EH (cell line): ENCODE data around the gene SEMA3A.
A peak's percentile ranks its signal among the peaks of the same experiment; 100 is the strongest.

Source experiments
- DNase-seq: peaks from one replicate; pipeline ENCODE4 v3.0.0-alpha.2; 2015; ENCODE audit warnings: low read depth

SEMA3A gene

DNA sequence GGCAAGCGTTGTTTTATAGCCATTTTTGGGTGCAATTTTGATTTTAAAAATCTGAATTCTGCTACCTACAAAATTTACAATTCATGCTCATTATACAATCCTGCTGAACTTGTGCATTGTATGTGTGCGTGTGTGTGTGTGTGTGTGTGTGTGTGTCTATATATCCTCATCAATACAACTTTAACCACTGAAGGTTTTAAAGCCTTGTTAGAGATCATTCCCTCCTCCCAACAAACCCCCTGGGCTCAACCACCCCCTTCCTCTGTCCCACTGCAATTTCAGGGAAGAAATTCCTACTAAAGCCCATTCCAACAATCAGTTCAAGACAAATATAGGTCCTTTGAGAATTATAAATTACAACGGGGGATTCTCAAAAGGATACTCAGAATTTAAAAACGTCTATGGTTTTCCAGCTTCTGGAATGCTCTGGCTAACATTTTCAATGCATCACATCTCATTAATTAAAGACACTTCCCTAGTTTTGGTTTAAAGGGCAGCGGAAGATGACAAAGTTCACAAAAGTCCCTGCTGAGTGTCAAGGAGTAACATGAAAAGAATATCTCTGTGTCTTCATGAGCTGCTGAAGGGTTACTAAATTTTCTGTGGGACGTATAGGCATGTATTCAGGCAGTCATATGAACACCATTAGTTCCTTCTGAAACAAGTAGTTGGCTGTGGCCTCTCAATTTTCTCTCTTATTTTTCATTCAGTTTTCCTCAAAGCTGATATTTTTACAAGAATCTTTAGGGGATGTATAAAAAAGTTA is 889 bp upstream of the SEMA3A start:
- DNase-seq = peak; percentile 24

DNA sequence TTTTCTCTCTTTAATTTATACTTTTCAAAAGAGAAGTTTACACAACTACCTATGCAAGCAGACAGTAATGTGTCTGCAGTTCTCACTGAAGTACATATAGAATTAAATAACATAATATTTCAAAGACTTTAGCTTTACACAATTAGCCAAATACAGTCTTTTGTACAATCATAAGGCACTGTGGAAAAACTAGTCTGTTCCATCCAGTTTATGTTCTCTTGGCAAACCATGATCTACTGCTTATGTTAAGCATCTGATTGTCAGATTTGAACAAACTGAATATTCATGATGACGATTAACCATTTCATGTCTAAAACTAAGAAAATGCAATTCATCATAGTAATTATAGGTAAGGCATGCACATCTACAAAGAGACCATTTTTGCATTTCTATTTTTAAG is 842 bp downstream of the SEMA3A start:
- DNase-seq = peak; percentile 15

DNA sequence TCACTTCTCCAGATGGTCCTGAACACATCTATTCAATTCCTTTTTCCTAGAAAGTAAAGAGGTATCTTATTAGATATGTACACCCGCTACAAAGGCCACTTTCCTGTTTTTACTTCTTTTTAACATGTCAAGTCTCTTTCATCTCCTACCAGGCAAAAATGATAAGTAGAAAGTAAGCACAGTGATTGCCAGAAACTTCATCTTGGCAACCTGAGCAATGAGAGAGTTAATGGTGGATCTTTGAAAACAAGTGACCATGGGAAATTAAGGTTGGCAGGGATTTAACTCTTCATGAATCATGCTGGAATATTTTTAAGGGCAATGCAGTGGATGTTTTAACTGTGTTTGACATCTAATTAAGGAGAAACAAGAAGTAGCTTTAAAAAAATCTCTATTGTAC is 2.7 kb downstream of the SEMA3A start:
- DNase-seq = peak; percentile 49

DNA sequence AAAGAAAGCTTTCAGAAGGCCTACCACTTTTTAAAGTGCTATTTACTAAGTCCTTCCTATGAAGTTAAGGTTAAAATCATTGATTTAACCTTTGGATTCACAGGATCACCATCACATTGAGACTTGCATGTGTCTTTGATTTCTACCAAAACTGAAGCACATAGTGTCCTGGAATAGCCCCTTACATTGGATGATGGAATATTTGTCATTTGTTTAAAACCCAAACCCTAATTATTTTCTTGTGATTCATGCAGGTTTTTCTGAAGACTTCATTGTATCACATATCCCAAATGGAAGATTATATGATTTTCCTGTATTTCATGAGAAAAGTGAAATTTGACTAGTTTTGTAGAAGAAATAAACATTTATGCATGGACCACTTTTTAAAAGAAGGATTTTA is 3.3 kb downstream of the SEMA3A start:
- DNase-seq = peak; percentile 17

DNA sequence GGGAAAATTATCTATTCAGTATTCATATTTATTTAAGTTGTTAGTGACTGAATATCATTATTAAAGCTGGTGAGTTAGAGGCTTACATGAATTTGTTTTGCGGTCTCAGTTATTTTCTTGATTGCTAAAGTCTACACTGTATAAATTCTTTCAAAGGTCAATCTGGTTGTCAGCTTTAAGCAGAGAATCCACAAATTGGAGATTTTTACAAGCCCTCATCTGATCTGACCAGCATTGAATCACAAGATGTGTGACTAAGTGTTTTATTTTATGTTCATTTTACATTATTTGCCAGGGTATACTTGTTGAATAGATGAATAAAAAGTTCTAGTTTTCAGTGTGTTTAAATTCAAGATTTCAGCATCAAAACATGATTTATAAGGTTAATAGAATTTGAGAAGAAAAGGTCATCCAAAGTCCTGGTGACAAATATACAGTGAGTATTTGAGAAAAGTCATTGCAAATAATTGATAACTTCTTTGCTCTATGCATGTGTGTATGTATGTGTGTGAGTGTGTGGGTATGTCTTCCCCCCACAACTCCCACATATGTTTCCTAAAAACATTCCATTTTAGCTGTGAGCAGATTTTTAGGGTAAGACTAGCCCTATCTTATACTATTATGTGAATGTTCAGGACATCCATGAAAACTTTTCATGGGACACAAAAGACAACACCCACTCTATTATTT is 4.4 kb downstream of the SEMA3A start:
- DNase-seq = peak; percentile 66

DNA sequence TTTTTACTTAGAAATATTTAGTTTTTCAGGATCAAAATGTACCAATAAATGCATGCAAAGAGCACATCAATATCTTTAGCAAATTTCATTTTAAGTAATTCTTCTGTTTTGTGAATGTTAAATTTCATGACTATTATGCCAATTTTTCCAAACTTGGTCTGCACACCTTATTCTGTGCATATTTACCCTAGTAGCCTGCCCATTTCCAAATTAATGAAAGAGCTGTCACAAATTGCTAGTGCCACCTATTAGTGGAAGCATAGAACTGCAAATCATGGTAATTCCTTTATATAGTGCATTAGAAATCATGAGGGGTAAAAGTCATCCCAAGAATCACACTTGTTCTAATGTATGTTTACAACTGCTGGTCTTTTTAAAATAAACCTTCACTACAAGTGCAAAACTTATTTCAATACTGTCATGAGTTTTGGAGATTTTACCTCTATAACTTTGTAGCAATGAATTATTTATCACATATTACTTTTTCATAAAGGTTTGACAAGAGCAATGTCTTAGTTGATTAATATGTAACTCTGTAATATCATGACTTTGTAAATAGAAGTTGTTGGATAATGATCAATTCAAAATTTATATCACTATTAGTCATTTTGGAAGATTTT is 5.7 kb downstream of the SEMA3A start:
- peak; percentile 36 for DNase-seq

DNA sequence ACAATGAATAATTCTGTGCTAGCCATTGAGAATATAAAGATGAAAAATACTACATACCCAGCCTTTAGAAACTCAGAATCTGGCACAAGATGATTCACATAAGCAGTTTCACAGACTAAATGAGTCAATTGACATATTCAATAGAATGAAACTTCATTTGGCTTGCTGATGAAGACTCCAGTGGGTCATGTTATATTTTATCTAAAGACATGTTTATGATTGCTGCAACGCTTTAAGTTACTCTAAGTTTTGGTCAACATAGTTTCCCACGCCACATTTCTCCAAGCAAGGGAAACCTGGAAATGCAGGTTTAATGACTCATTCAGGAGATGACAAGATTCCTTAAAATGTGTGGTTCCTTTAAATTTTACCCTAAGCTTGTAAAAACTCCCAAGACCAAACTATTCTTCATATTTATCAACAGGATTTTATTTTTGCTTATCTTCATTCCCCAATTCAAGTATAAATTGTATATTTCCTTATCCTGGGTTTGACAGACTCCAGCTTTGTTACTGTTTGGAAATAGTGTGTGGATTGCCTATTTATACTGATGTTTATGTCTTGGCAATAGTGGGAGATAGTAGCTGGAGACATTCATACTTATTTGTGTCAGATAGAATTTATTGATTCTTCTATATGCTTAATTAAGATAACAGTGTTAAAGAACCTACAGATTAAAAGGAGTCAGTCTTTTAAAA is 6.6 kb downstream of the SEMA3A start:
- DNase-seq = peak; percentile 66

DNA sequence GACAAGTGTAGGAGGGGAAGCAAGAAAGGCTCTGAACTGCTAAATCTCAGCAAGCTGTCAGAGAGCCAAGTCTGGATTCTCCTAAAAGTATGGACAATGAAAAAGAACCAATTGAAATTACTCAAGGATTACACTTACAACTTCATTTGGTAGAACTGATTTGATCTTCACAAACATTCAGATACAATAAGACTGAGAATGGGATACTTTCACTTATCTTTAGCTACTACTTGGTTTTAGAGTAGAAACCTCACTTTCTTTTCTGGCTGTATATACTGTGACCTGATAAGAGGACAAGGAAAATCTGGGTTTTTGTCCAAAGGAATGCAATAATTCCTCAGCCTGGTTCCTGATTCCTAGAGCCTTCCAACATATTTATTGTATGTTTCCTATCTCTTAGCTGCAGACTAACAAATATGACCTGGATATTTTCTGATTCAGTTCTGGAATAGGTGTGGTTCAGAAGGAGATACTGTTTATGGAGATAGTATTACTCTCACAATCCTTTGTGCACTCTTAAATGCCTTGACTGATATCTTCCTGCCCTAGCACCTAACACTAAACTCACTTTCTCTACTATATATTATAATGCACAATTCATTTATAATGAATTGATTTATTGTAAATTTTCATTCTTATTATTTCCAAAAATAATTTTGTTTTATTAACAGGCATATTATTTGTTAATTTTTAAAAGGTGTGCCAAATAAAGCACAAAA is 7.3 kb downstream of the SEMA3A start:
- no peak for DNase-seq

DNA sequence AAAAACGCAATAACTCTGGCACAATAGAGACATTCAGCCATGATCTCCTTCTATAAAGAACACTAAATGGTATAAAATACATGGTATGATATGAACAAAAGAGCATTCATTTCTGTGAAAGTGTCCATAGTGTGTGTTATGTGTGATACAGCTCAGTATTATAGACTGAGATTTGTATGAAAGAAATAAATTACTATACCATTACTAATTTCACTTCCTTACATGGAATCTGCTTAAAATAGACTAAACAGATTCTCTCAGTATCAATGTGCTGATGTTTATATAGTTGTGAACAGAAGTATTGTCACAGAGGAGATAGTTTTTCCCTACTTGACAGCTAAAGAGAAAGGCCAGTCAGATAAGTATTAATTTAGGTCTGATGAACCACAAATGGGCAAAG is 10.8 kb downstream of the SEMA3A start:
- no peak for DNase-seq

DNA sequence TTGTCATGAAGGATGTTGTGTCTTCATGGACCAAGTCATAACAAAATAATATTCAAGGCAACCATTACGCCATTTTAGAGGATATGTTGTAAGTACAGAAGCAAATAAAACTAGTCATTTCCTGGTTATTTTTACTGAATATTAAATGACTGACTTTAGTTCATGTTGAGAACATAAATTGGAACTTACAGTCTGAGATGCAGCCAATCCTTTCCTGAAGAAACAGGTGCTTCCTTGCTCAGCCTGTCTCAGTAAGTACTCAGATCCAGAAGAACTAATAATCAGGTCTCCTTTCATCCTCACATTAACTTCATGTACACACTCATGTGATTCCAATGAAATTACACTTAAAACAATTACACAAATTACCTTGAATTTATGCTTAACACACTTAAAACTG is 12.3 kb downstream of the SEMA3A start:
- no peak for DNase-seq

DNA sequence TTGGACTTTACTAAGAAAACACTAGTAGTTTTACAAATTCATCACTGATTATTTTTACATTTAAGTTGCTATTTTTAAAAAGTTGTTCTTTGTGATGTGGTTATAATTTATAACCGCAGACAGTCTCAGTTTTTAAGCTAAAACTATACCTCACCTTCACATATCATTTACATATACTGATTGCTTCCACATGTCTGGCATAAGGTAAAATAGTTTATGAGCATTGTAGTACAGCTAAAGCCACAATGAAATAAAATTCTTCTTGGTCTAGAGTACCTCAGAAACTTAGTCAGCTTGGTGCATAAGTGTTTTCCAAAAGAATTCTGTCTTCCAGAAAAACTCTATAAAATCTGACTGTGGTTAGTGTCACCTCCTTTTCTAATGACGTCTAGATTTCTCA is 13.0 kb downstream of the SEMA3A start:
- peak; percentile 58 for DNase-seq

DNA sequence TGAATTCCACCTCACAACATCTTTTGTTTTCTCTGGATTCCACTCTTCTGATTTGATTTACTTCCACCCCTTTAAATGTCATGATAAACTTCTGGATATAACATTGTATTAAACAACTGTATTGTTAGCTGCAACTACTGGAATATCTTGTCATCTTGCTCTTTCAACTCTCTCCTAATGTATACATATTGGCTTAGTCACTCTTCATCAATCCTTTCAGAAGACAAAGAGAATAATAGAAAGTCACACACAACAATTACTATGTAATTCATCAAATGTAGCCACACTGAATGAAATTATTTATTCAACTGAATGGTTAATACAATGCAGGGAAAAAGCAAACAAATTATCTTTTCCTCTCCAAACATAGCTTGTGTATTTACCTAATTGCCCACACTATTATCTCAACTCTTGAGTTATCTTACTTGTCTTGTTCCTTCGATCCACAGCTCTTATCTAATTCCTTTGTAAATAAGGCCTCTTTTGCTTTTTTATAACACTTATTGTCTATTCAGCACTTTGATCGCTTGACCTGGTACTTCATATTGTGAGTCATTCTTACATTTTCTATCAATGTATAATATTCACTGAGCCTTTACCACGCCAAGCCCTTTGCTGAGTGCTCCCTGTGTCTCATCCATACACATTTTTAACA is 16.7 kb downstream of the SEMA3A start:
- no peak for DNase-seq

DNA sequence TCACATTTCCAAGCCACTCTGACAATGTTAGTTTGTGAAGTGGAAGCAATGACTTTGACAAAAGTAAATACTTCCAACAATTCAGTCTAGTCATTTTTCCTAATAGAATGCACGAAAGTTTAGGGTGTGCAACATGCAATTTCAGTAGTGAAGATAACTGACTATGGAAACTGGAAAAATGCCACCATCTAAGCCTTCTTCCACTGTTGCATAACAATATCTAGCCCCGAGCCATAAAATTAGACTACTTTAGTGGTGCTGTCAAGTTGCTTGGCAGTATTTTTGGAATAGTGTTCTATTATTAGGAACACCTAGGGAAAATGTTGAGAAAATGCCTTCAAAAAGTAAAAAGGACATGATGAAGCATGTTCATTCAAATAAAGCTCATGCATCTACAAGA is 17.9 kb downstream of the SEMA3A start:
- peak; percentile 69 for DNase-seq

DNA sequence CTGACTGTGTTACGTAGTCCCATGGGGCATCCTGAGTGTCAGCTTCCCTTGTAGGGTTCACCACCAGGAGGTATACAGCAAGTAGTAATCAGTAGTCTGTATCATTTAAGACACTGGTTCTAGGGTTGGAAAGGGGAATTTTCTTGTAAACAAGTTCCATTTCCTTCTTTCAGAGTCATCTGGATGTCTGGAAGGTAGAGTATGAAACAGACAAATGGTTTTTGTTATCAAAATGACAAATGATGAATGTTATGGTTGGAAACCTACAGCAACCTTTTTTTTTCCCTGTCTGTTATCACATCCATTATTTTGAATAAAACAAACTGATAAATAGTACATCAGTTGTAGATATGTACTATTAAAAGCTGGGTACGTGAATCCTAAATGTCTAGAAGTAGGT is 19.1 kb downstream of the SEMA3A start:
- DNase-seq = no peak

DNA sequence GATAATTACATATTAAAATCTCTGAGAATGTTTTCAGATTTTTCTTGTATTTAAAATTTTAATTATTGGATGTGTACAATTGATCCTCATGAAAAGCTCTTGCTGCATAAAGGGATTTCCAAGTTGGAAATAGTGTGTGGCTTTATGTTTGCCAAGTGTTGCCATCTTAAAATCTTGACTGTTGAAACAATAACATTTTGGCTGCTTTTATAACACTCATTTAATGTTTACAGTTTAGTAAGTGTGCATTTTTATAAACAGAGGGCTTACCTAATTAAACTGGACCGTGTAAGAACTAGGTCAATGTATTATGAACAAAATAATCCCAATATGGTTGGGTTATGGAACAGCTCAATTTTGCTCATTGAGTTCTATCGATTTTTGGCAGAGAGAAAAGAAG is 23.9 kb downstream of the SEMA3A start:
- DNase-seq = no peak

DNA sequence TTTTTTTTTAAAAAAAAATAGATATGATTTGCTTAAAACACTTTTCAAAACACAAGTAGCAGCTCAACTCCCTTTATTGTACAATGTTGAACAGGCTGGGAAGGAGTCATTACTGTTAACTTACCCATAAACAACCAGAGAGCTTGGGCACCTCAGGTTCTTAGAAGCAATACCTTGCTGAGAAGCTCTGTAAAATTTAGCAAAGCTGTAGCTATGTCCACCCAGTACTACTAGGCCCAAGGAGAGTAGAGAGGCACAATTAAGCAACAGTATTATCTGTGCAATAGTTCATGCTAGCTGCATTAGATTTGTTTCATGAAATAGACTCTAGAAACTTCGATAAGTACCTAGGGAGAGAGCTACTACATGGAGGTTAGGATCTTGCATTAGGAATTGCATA is 32.0 kb downstream of the SEMA3A start:
- DNase-seq = no peak

DNA sequence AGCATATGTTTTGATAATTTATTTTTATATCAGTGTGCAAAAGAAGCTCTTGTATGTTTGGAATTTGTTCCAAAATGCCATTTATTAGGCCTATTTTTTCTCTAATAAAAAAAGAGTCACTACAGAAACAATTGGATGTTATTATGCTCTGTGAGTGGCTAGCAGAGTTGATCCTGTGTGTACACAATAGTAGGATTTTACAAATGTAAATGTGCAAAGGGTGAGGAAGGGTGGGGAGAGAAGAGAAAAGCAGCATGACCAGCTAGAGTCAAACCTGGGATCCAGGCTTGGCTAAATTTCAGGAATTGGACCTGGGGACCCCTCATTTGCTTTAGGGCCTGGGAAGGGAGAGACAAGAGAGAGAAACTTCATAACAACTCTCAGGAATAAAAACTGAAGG is 32.5 kb downstream of the SEMA3A start:
- no peak for DNase-seq

DNA sequence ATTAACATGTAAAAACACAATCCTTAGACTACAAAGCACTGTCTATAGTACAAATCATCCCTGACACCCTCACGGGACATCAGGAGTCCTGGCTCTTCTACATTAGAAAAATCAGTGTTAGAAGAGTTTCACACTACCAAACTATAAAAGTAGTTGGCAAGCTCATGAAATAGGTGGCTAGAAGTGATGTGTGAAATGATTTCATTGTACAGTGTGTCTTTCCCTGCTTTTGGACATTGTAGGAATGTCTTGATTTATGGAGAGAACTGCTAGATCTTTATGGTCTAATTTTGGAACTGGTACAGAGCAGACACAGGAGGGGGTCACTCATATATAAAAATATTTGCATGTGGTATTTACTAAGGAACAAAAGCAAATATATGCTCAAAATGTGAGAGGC is 33.2 kb downstream of the SEMA3A start:
- peak; percentile 9 for DNase-seq

DNA sequence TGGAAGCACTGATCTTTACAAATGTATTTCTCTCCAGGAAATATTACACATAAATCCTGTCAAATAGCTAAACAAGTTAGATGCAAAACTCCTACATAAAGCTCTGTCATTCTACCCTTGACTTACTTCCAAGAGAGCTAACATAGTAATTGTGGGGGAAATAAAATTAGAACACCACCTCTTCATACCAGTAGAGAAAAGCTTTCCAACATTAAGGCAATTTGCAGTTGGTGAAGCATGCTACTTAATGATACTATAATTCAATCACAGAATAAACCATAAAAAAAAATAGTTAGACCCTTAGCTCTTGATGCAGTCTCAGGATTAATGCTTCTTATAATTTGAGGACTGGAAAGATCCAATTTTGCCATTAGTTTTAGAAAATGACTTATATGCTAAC is 35.2 kb downstream of the SEMA3A start:
- no peak for DNase-seq

DNA sequence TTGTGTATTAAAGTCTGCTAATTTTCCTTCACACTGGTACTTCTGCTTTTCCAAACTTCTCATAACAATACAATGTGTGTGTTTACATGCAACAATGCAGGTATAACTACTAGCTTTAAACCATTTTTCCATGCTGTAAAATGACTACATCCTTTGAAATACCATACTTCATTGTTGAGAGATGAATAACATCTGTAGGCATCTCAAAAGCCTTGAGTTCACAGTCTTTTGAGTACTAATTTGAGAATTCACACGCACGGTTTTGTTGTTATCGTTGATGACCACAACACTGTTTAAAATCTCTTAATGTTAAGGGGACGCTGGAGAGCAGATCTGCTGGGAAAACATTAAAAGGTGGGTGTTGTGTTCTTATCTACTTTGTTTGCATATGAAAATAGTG is 37.4 kb downstream of the SEMA3A start:
- no peak for DNase-seq

DNA sequence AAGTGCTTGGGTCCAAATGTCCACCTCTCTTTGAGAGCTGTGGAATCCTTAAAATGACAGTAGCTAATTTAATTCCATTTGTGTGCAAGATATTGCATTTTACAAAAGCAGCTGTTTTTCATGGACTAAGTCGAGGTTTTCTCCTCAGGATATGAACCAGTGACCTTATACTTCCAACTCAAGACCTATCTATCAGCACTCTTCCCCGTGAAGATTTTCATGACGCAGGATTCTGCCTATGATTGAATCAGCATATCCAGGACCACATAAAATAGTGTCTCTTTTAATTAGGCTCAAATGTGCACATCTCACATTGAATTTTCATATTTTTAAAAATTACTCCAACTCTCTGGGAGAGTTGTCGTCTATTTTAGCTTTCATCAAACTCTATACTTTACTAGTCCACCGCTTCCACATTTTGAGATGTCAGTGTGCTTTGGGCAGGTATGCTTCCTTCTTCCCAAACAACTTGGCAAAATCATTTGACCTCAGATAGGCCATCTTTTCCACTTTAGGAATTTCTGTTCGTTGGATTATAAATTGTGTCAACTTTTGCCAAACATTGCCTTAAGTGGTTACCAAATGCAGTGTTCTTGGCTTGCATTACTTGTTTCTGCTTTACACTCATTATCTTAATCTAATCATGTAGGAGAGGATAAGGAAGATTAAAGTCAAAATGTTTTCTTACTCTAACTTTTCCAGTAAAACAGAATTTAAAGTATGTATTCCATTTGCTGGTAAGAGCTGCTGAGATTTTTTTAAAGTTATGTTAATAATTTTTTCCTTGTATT is 39.4 kb downstream of the SEMA3A start:
- no peak for DNase-seq
